Nephron progenitor cell (in vitro differentiated cells): ENCODE measurements around the gene PTPRR.

ENCODE experiments used
- DNase-seq: peaks from one replicate; pipeline ENCODE4 v3.0.0; 2021
- H3K27ac Mint-ChIP-seq: 2 replicates; pipeline ENCODE4 v1.8.0; 2021; ENCODE audit warnings: mild to moderate bottlenecking, moderate library complexity, mixed read lengths
- H3K27me3 Mint-ChIP-seq: 2 replicates; pipeline ENCODE4 v1.8.0; 2021; ENCODE audit warnings: mild to moderate bottlenecking, low read depth, mixed read lengths; ENCODE audit not compliant: poor library complexity
- H3K36me3 Mint-ChIP-seq: 2 replicates; pipeline ENCODE4 v1.8.0; 2021; ENCODE audit warnings: low read depth, mixed read lengths
- H3K4me1 Mint-ChIP-seq: 2 replicates; pipeline ENCODE4 v1.8.0; 2021; ENCODE audit warnings: mixed read lengths
- H3K4me3 Mint-ChIP-seq: 2 replicates; pipeline ENCODE4 v1.8.0; 2021; ENCODE audit warnings: mild to moderate bottlenecking, moderate library complexity, mixed read lengths
- H3K9me3 Mint-ChIP-seq: 2 replicates; pipeline ENCODE4 v1.8.0; 2021; ENCODE audit warnings: mild to moderate bottlenecking, moderate library complexity, mixed read lengths
- TF ChIP-seq, protein P1 (sequence below): fragments of 200-600 bp; sonication (generic); IDR thresholded peaks from 2 replicates; pipeline ENCODE4 v1.5.0; 2021; ENCODE audit warnings: antibody characterized with exemption

Gene PTPRR

DNA sequence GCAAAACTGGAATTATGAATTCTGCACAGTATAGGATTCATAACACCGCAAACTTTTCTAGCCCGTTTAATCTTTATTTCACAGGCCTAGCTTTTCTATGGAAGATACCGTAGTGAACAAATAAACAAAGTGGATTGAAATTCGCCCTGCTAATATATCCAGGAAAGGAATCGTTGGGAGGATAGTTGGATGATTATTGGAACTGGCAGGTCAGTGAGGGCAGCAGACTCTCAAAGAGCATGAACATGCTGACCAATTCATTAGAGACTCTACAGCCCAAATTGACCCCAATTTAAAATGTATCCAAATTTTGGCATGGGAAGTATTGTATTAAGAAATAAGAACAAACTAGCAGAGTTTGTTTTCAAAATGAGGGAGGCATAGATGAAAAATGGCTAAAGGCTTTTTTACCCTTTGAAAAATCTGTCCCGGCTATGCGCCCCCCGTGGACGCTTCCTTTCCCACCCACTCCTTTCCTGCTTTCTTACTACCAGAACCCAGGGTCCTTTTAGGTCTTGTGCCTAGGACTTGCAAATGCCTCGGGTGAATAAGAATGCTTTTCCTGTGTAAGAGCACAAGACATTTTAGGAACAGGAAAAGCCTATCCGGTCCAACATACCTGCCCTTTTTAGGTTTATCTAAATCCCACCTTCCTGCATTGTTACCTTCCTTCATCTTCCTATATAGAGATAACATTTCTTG, 198.7 kb downstream of the PTPRR start:
- peaks cover 24% of the 10 kb centered on the region for H3K4me1 Mint-ChIP-seq
- no peak overlapping the region for H3K4me3 Mint-ChIP-seq
- H3K27ac Mint-ChIP-seq: no peak overlapping the region
- no peaks in the 10 kb centered on the region for H3K36me3 Mint-ChIP-seq
- peaks cover 9% of the 10 kb centered on the region for H3K27me3 Mint-ChIP-seq
- TF ChIP-seq, protein P1, sequence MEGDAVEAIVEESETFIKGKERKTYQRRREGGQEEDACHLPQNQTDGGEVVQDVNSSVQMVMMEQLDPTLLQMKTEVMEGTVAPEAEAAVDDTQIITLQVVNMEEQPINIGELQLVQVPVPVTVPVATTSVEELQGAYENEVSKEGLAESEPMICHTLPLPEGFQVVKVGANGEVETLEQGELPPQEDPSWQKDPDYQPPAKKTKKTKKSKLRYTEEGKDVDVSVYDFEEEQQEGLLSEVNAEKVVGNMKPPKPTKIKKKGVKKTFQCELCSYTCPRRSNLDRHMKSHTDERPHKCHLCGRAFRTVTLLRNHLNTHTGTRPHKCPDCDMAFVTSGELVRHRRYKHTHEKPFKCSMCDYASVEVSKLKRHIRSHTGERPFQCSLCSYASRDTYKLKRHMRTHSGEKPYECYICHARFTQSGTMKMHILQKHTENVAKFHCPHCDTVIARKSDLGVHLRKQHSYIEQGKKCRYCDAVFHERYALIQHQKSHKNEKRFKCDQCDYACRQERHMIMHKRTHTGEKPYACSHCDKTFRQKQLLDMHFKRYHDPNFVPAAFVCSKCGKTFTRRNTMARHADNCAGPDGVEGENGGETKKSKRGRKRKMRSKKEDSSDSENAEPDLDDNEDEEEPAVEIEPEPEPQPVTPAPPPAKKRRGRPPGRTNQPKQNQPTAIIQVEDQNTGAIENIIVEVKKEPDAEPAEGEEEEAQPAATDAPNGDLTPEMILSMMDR: no peak
- DNase-seq: no peak
- no peaks in the 10 kb centered on the region for H3K9me3 Mint-ChIP-seq

DNA sequence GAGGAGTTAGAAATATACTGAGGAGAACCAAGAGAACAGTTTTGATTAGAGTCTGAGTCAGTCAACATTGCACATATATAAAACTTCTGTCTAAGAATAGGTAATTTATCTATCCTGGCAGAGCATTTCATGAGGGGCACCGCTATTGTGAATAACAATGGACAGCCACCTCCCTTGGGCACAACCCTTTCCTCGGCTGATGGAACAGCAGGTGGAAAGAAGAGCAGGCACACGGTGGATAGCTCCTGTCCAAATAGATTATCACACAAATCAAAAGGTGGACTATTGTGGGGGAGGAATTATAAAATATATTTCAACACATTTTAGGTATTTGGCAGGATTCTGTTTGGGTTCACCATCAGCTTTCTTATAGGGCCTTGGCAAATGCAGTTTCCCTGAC, 199.3 kb downstream of the PTPRR start:
- Mint-ChIP-seq H3K4me1 (peaks cover 24% of the 10 kb centered on the region), H3K4me3 (no peak overlapping the region), H3K9me3 (no peaks in the 10 kb centered on the region), H3K36me3 (no peaks in the 10 kb centered on the region), H3K27ac (no peak overlapping the region), H3K27me3 (peaks cover 9% of the 10 kb centered on the region)
- TF ChIP-seq, protein P1: no peak
- no peak for DNase-seq

DNA sequence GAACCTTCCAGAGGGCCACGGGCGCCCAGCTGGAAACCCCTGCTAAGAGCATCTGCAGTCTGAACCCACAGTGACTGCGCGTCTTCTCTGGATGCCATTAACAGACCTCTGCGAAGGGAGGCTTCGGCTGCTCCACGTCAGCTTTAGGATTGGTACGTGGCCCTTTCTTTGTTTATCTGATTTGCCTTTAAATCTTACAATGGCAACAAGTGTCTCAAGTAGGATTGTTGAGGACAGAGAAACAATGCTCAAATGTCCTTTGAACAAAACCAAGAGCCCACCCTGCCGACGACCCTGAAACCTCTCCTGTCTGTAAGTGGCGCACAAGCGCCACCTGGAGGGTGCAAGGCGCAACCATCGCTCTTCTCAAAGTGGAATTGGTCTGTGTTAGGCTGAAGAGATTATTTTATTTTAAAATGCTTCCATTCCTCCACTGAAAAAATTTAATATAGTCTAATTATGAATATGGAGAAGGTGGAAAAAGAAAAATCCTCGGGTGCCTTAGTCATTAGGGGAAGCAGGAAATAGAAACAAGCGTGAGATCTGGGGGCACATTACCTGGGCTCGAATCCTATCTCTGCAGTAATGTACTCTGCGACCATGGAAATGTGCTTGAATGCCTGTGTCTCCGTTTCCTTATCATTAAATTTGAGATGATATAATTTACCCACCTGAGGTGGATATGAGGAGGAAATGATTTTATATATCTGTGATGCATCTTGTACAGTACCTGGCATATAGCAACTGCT, 200.7 kb downstream of the PTPRR start:
- peaks cover 9% of the 10 kb centered on the region for H3K27me3 Mint-ChIP-seq
- H3K9me3 Mint-ChIP-seq: no peaks in the 10 kb centered on the region
- H3K4me1 Mint-ChIP-seq: peaks cover 34% of the 10 kb centered on the region
- H3K36me3 Mint-ChIP-seq: no peaks in the 10 kb centered on the region
- peak; percentile 70 for DNase-seq
- TF ChIP-seq, protein P1: peak; percentile 92
- peak overlapping the region; percentile 78 for H3K4me3 Mint-ChIP-seq
- H3K27ac Mint-ChIP-seq: no peak overlapping the region

DNA sequence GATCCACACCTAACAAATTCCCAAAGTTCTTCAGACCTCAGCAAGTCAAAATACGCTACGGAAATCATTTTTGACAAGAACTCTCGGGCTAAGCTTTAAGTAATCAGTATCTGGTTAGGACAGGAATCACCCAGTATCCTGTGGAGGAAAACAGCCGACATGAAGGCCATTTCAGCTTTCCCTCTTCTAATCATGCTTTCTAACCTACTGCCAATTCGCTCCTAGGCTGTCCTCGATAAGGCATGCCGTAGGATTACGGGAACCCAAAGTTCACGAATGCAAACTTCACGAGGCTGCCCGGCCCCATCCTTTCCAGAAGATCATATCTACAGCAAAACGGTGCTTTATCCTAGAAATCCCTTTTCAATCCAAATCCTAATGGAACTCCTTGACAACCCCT, 201.5 kb downstream of the PTPRR start:
- no peak for DNase-seq
- H3K27me3 Mint-ChIP-seq: peaks cover 9% of the 10 kb centered on the region
- no peak overlapping the region for H3K4me3 Mint-ChIP-seq
- no peak overlapping the region for H3K27ac Mint-ChIP-seq
- TF ChIP-seq, protein P1: no peak
- no peaks in the 10 kb centered on the region for H3K9me3 Mint-ChIP-seq
- no peaks in the 10 kb centered on the region for H3K36me3 Mint-ChIP-seq
- peaks cover 36% of the 10 kb centered on the region for H3K4me1 Mint-ChIP-seq

DNA sequence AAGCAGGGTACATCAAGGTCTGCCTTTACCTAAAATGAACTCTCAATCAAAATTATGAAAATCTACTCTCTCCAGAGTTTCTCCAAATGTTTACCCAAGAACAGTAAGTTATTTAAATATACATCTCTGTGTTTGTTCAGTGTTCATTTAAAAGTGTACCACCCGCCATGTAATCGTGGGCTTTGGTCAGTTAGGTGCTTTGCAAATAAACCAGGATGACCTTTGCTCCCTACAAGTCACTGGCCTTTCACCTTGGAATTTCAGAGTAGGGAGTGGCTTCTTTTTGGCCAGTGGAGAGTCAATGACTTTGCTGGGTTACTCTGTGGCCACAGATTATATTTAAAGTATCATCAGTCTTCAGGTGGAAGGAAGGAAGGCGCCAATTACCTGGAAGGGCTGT, 208.7 kb downstream of the PTPRR start:
- Mint-ChIP-seq H3K4me3 (no peak overlapping the region), H3K27ac (no peak overlapping the region), H3K9me3 (no peaks in the 10 kb centered on the region), H3K36me3 (no peaks in the 10 kb centered on the region), H3K4me1 (peaks cover 11% of the 10 kb centered on the region), H3K27me3 (no peaks in the 10 kb centered on the region)
- TF ChIP-seq, protein P1: no peak
- no peak for DNase-seq
